MM.1S (cell line): ENCODE results near the gene CNNM3.

Experiments
- EZH2phosphoT487 ChIP-seq: fragments of 300-600 bp; sonication (generic); IDR thresholded peaks from 2 replicates; pipeline ENCODE4 v1.6.1; 2018; ENCODE audit warnings: antibody characterized with exemption, low read length
- TF ChIP-seq, protein P1 (sequence below): fragments of 300-600 bp; sonication (generic); IDR thresholded peaks from 2 replicates; pipeline ENCODE4 v1.5.1; 2016; ENCODE audit warnings: antibody characterized with exemption, low read length, mixed read lengths

DNA sequence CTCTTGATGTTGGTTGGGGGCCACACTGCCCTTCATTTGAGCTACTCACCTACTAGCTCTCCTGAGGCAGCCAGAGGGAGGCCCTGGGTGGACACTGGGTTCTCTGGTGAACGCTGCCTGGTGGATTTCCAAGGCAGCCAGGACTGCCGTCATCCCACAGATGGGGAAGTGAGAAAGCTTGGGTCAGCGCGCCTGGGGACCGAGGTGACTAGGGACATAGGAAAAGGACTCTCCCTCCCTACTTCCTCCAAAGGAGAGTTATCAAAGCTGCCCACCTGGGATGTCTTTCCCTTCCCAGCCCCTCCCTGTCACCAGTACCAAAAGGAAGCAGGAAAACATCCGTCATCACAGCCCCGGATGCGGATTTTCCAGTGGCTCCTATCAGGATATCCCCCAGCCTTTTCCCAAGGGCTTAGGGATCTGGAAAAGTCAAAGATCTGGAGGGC lies 57.6 kb downstream of the CNNM3 start:
- TF ChIP-seq, protein P1, sequence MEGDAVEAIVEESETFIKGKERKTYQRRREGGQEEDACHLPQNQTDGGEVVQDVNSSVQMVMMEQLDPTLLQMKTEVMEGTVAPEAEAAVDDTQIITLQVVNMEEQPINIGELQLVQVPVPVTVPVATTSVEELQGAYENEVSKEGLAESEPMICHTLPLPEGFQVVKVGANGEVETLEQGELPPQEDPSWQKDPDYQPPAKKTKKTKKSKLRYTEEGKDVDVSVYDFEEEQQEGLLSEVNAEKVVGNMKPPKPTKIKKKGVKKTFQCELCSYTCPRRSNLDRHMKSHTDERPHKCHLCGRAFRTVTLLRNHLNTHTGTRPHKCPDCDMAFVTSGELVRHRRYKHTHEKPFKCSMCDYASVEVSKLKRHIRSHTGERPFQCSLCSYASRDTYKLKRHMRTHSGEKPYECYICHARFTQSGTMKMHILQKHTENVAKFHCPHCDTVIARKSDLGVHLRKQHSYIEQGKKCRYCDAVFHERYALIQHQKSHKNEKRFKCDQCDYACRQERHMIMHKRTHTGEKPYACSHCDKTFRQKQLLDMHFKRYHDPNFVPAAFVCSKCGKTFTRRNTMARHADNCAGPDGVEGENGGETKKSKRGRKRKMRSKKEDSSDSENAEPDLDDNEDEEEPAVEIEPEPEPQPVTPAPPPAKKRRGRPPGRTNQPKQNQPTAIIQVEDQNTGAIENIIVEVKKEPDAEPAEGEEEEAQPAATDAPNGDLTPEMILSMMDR = no peak
- TF ChIP-seq EZH2phosphoT487 = no peak
